Osteocyte (in vitro differentiated cells): ENCODE results near the gene LTB. TPM values are rescaled to one million over a fixed set of nuclear protein-coding genes. Genes with fewer than 3 reads are reported as not detected.

ENCODE experiments used
- DNase-seq: peaks from one replicate; pipeline ENCODE4 v3.0.0; 2021; ENCODE audit warnings: mixed read lengths; ENCODE audit not compliant: unreplicated experiment; ENCODE audit errors: extremely low spot score
- H3K27ac Mint-ChIP-seq: one replicate; pipeline ENCODE4 v1.8.0; 2021; ENCODE audit warnings: mild to moderate bottlenecking, mixed read lengths; ENCODE audit not compliant: unreplicated experiment
- H3K27me3 Mint-ChIP-seq: one replicate; pipeline ENCODE4 v1.8.0; 2021; ENCODE audit warnings: mixed read lengths; ENCODE audit not compliant: unreplicated experiment
- H3K36me3 Mint-ChIP-seq: one replicate; pipeline ENCODE4 v1.8.0; 2021; ENCODE audit warnings: mixed read lengths; ENCODE audit not compliant: unreplicated experiment
- H3K4me1 Mint-ChIP-seq: one replicate; pipeline ENCODE4 v1.8.0; 2021; ENCODE audit warnings: mixed read lengths; ENCODE audit not compliant: unreplicated experiment
- H3K4me3 Mint-ChIP-seq: one replicate; pipeline ENCODE4 v1.8.0; 2021; ENCODE audit warnings: mild to moderate bottlenecking, moderate library complexity, mixed read lengths; ENCODE audit not compliant: unreplicated experiment
- H3K9me3 Mint-ChIP-seq: one replicate; pipeline ENCODE4 v1.8.0; 2021; ENCODE audit warnings: mixed read lengths; ENCODE audit not compliant: unreplicated experiment
- CTCF ChIP-seq: fragments of 200-600 bp; sonication (generic); IDR thresholded peaks from 2 replicates; pipeline ENCODE4 v1.5.0; 2021; ENCODE audit warnings: antibody characterized with exemption, mild to moderate bottlenecking, moderate library complexity
- total RNA-seq: library from RNA; stranded (reverse); gene quantifications from 2 replicates; pipeline ENCODE4 v1.2.1, GENCODE V29; 2021

LTB gene
- total RNA-seq, 1 donor from 2014 or later, result not detected

- H3K4me1 Mint-ChIP-seq, result peaks cover 7% of the 10 kb centered on the region
- DNase-seq, result no peak
- TF ChIP-seq CTCF, result no peak
- no peaks in the 10 kb centered on the region for H3K9me3 Mint-ChIP-seq
- H3K27me3 Mint-ChIP-seq, result no peaks in the 10 kb centered on the region
- no peak overlapping the region for H3K27ac Mint-ChIP-seq
- no peaks in the 10 kb centered on the region for H3K36me3 Mint-ChIP-seq
- no peak overlapping the region for H3K4me3 Mint-ChIP-seq
Observed at GRCh38 chr6:31575952-31576685, 6.1 kb downstream of the LTB start.

GRCh38 chr6:31575335-31575901, 6.8 kb downstream of the LTB start, which contains the start of gene TNF:
Gene TNF, plus strand, starts transcription at chr6:31575565. Its CDS starts 177 bp downstream, at chr6:31575742.
- Mint-ChIP-seq H3K4me3 (no peak within 1 kb of the TSS), H3K27me3 (no peaks in the 10 kb centered on the region), H3K9me3 (no peaks in the 10 kb centered on the region), H3K27ac (no peak within 1 kb of the TSS), H3K36me3 (no peaks in the 10 kb centered on the region), H3K4me1 (peaks cover 4% of the 10 kb centered on the region)
- DNase-seq, result no peak
- no peak for TF ChIP-seq CTCF

- Mint-ChIP-seq H3K27ac (no peak overlapping the region), H3K4me1 (peaks cover 3% of the 10 kb centered on the region), H3K27me3 (no peaks in the 10 kb centered on the region), H3K4me3 (no peak overlapping the region), H3K9me3 (no peaks in the 10 kb centered on the region), H3K36me3 (no peaks in the 10 kb centered on the region)
- no peak for TF ChIP-seq CTCF
- no peak for DNase-seq
Observed at GRCh38 chr6:31574106-31575061, 7.8 kb downstream of the LTB start.

GRCh38 chr6:31573239-31574105, 8.8 kb downstream of the LTB start:
- DNase-seq, result no peak
- H3K9me3 Mint-ChIP-seq, result no peaks in the 10 kb centered on the region
- peaks cover 3% of the 10 kb centered on the region for H3K4me1 Mint-ChIP-seq
- H3K36me3 Mint-ChIP-seq, result no peaks in the 10 kb centered on the region
- TF ChIP-seq CTCF, result no peak
- H3K4me3 Mint-ChIP-seq, result no peak overlapping the region
- H3K27ac Mint-ChIP-seq, result no peak overlapping the region
- H3K27me3 Mint-ChIP-seq, result no peaks in the 10 kb centered on the region
